Measurements from ENCODE around the gene SCUBE1. TPM values are rescaled to one million over a fixed set of nuclear protein-coding genes. Genes with fewer than 3 reads are reported as not detected.

SCUBE1 gene
- total and polyA plus RNA-seq, 2 donors (not counting 3 experiments of a cell fraction or from before 2014, with no cell fraction given): 0.07 TPM; not detected in 1

- BruUV-seq (replicated peaks): no TSS peak
- no peak for TF ChIP-seq GATA2 (IDR thresholded peaks at IDR 0.05; ENCODE audit: insufficient read depth, insufficient read length, low read depth, low read length)
- TF ChIP-seq EZH2 (IDR thresholded peaks at IDR 0.05; ENCODE audit: borderline replicate concordance, low read depth, low read length, severe bottlenecking): no peak
- no peak for TF ChIP-seq POLR2A (IDR thresholded peaks at IDR 0.05; ENCODE audit: low read depth, low read length)
- H3K36me3 ChIP-seq (ENCODE audit: control insufficient read depth in 2 of 2, extremely low read depth in 1 of 2, insufficient read depth in 2 of 2, low read length in 2 of 2): no peaks in the 10 kb centered on the region
- ChIA-PET CTCF (interaction anchor here (3.5 kb wide), 1 partner anchor 15 kb away, joined by 11 read pairs; no protein-coding TSS in a partner anchor), POLR2A (no interaction called here)
- no peak overlapping the region for H3K4me2 ChIP-seq (ENCODE audit: insufficient read depth, low read length)
- H4K20me1 ChIP-seq (replicated peaks; ENCODE audit: control insufficient read depth, extremely low read depth, insufficient read depth, low read length): no peaks in the 10 kb centered on the region
- H3K9me1 ChIP-seq (replicated peaks; ENCODE audit: control insufficient read depth, extremely low read depth, insufficient read depth, low read length): no peaks in the 10 kb centered on the region
- DNase-seq (ENCODE audit: low read depth, low spot score) (no peak), FAIRE-seq (no peak)
- H3K9ac ChIP-seq (replicated peaks; ENCODE audit: extremely low read depth, insufficient read depth, low read length): no peak overlapping the region
- H3K27me3 ChIP-seq (ENCODE audit: control insufficient read depth in 2 of 2, insufficient read depth in 2 of 2, low read length in 2 of 2): peaks cover 0 to 2% of the 10 kb centered on the region in 2 experiments
- H3K27ac ChIP-seq (ENCODE audit: insufficient read depth, low read depth, low read length): no peak overlapping the region
- H3K4me1 ChIP-seq (ENCODE audit: control insufficient read depth, extremely low read depth, insufficient read depth, low read length): no peaks in the 10 kb centered on the region
- no peaks in the 10 kb centered on the region for H3K79me2 ChIP-seq (ENCODE audit: control insufficient read depth, insufficient read depth, low read length)
- no peak overlapping the region for H3K4me3 ChIP-seq (replicated peaks in 1 of 3; ENCODE audit: insufficient read depth in 1 of 3, low read depth in 1 of 3, low read length in 3 of 3)
- dilution Hi-C loops (cut with MboI; ENCODE audit: extremely low pct_ligation_motif_present, low sequenced_read_pairs): no loop called here
- no peak overlapping the region for H2AFZ ChIP-seq (ENCODE audit: low read depth, low read length)
- intact Hi-C loops (cut with micrococcal nuclease): no loop called here
- H3K9me3 ChIP-seq (replicated peaks; ENCODE audit: control insufficient read depth, insufficient read depth, low read length): no peaks in the 10 kb centered on the region
These were observed 140.3 kb downstream of the SCUBE1 start for GRCh38 chr22:43202756-43203410.

DNA sequence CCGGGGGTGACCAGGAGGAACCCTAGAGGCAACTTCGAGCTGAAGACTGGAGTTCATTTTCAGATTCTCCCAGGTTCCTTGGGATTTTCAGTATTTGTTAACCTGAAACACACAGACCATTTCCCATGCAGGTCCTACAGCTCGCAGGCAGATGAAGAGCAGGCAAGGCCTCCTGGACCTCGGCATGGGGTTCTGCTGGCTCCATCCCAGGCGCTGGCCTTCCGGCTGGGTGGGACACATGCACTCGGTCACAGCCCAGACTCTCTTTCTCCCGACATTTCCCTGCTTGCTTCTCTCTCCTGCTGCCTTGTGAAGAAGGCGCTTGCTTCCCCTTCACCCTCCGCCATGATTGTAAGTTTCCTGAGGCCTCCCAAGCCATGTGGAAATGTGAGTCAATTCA lies 140.8 kb downstream of the SCUBE1 start:
- H3K4me3 ChIP-seq (replicated peaks in 1 of 3; ENCODE audit: insufficient read depth in 1 of 3, low read depth in 1 of 3, low read length in 3 of 3): no peak overlapping the region
- H3K27me3 ChIP-seq (ENCODE audit: control insufficient read depth in 2 of 2, insufficient read depth in 2 of 2, low read length in 2 of 2): peaks cover 0 to 4% of the 10 kb centered on the region in 2 experiments
- H3K4me1 ChIP-seq (ENCODE audit: control insufficient read depth, extremely low read depth, insufficient read depth, low read length): no peaks in the 10 kb centered on the region
- POLR2A ChIA-PET: no interaction called here
- no peak overlapping the region for H2AFZ ChIP-seq (ENCODE audit: low read depth, low read length)
- H3K9me1 ChIP-seq (replicated peaks; ENCODE audit: control insufficient read depth, extremely low read depth, insufficient read depth, low read length): no peaks in the 10 kb centered on the region
- DNase-seq (ENCODE audit: low read depth, low spot score): no peak
- no peak overlapping the region for H3K4me2 ChIP-seq (ENCODE audit: insufficient read depth, low read length)
- no peak overlapping the region for H3K9ac ChIP-seq (replicated peaks; ENCODE audit: extremely low read depth, insufficient read depth, low read length)
- H3K27ac ChIP-seq (ENCODE audit: insufficient read depth, low read depth, low read length): no peak overlapping the region
- no peaks in the 10 kb centered on the region for H3K36me3 ChIP-seq (ENCODE audit: control insufficient read depth in 2 of 2, extremely low read depth in 1 of 2, insufficient read depth in 2 of 2, low read length in 2 of 2)
- no peaks in the 10 kb centered on the region for H3K9me3 ChIP-seq (replicated peaks; ENCODE audit: control insufficient read depth, insufficient read depth, low read length)
- FAIRE-seq: no peak
- no TSS peak for BruUV-seq (replicated peaks)
- CTCF ChIA-PET: interaction anchor here (3.5 kb wide), 1 partner anchor 15 kb away, joined by 11 read pairs; no protein-coding TSS in a partner anchor
- no peaks in the 10 kb centered on the region for H3K79me2 ChIP-seq (ENCODE audit: control insufficient read depth, insufficient read depth, low read length)
- intact Hi-C loops (cut with micrococcal nuclease) (no loop called here), dilution Hi-C loops (cut with MboI; ENCODE audit: extremely low pct_ligation_motif_present, low sequenced_read_pairs) (no loop called here)
- no peaks in the 10 kb centered on the region for H4K20me1 ChIP-seq (replicated peaks; ENCODE audit: control insufficient read depth, extremely low read depth, insufficient read depth, low read length)
- TF ChIP-seq GATA2 (IDR thresholded peaks at IDR 0.05; ENCODE audit: insufficient read depth, insufficient read length, low read depth, low read length) (no peak), FOS (IDR thresholded peaks at IDR 0.05; ENCODE audit: borderline replicate concordance, insufficient read depth, low read length) (no peak), CTCF (IDR thresholded peaks at IDR 0.05; ENCODE audit: extremely low read depth in 1 of 2, insufficient read depth in 1 of 2, low read depth in 1 of 2, low read length in 2 of 2) (no peak), EZH2 (IDR thresholded peaks at IDR 0.05; ENCODE audit: borderline replicate concordance, low read depth, low read length, severe bottlenecking) (no peak), JUN (IDR thresholded peaks at IDR 0.05; ENCODE audit: borderline replicate concordance, insufficient read depth, insufficient read length, low read depth) (no peak), POLR2AphosphoS5 (IDR thresholded peaks at IDR 0.05; ENCODE audit: insufficient read depth, low read depth, low read length) (no peak), POLR2A (IDR thresholded peaks at IDR 0.05; ENCODE audit: low read depth, low read length) (no peak), MYC (IDR thresholded peaks at IDR 0.05; ENCODE audit: low read depth, low read length) (no peak)
- TF ChIP-seq, protein P1, sequence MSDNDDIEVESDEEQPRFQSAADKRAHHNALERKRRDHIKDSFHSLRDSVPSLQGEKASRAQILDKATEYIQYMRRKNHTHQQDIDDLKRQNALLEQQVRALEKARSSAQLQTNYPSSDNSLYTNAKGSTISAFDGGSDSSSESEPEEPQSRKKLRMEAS (IDR thresholded peaks at IDR 0.05; ENCODE audit: insufficient read depth, insufficient read length): no peak

Measured in endothelial cell of umbilical vein (primary cell).